GM18873 (cell line): ENCODE measurements around the gene TWIST2.

Experiments used
- ATAC-seq: cut with Tn5 transposase; IDR thresholded peaks from one replicate; pipeline ENCODE4 v1.9.1; 2021; ENCODE audit warnings: mild to moderate bottlenecking, moderate library complexity, moderate number of reproducible peaks; ENCODE audit not compliant: unreplicated experiment, low FRiP score

Gene TWIST2

DNA sequence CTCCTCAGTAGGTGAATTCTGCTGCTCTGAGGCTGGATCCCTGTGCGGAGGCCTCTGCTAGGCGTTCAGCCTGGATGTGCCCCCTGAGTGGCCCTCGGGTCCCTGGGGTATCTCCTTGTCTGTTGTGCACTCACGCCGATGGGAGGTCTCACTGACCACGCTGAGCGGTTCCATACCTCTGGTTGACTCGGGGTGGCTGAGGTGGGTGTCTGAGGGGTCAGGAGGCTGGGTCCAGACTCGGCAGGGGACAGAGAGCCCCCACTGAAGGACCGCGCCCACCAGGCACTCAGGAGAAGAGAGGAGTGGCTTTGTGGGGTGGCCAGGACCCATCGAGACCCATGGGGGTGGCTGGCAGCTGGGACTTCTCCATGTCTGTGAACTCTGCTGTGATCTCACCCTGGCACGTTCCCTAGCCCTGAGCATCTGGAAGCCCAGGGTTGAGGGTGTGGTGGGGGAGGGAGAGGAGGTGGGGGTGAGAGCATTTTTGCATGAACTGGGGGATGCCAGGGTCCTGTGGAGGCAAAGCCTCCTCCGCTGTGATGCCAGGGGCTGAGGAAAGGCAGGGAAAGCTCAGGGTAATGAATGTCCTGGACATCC is 53.7 kb downstream of the TWIST2 start:
- ATAC-seq: no peak

GRCh38 chr2:238902285-238902684 is 54.4 kb downstream of the TWIST2 start:
- ATAC-seq: no peak

DNA sequence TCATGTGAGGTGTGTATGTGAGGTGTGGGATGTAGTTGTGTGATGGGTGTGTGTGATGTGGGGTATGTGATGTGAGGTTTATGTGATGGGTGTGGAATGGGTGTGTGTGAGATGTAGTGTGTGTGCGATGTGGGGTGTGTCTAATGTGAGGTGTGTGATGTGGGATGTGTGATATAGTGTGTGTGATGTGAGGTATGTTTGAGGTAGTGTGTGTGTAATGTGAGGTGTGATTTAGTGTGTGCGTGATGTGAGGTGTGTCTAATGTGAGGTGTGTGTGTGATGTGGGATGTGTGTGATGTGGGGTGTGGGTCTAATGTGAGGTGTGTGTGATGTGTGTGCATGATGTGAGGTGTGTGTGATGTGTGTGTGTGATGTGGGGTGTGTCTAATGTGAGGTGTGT is 55.3 kb downstream of the TWIST2 start:
- no peak for ATAC-seq

- no peak for ATAC-seq
These were observed 56.3 kb downstream of the TWIST2 start for GRCh38 chr2:238904177-238904576.

GRCh38 chr2:238904716-238905115 is 56.8 kb downstream of the TWIST2 start:
- no peak for ATAC-seq

GRCh38 chr2:238905224-238905623 is 57.3 kb downstream of the TWIST2 start:
- ATAC-seq: no peak

GRCh38 chr2:238905644-238906043 is 57.8 kb downstream of the TWIST2 start:
- no peak for ATAC-seq

- ATAC-seq: no peak
These were observed 58.5 kb downstream of the TWIST2 start for GRCh38 chr2:238906254-238906935.

- ATAC-seq: no peak
These were observed 59.2 kb downstream of the TWIST2 start for GRCh38 chr2:238906936-238907716.

DNA sequence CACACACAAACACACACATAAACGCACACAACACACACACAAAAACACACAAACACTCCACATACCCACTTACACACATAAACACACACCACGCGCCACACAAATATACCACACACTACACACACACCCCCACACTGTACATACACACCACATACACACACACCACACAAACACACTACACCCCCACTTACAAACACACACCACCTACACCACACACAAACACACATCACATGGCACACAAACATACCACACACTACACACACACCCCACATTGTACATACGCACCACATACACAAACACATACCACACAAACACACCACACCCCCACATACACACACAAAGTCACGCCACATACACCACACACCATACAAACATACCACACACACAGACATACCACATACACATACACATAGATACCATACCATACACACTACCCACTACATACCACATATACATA is 59.9 kb downstream of the TWIST2 start:
- ATAC-seq: no peak

GRCh38 chr2:238908960-238909951 is 61.4 kb downstream of the TWIST2 start:
- no peak for ATAC-seq

DNA sequence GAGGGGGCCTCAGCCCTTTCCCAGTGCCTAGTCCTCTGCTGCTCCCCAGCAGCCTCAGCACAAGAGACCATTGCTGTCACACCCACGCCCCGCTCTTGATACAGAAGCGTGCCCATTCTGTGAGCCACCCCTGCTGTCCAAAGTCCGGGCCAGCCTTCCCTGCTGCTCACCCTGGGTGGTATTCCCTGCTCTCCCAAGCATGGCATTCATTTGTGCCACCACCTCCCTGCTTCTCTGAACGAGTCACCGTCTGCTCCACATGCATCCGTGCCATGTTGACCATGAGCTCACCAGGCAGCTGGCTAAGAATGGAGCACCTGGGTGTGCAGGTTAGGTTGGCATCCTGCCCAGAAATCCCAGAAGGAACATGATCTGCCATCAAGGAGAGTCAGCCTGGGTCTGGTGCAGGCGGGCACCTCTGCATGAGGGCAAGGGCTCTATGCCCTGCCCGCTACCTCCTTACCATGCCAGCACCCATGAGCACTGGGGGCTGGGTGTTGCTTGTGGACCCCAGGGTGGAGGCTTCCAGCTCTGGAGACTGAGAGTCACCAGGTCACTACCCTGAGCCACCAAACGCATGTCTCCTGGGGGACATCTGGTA is 63.0 kb downstream of the TWIST2 start:
- no peak for ATAC-seq

- ATAC-seq: no peak
These were observed 63.7 kb downstream of the TWIST2 start for GRCh38 chr2:238911376-238912227.

- no peak for ATAC-seq
These were observed 64.5 kb downstream of the TWIST2 start for GRCh38 chr2:238912228-238912915.

DNA sequence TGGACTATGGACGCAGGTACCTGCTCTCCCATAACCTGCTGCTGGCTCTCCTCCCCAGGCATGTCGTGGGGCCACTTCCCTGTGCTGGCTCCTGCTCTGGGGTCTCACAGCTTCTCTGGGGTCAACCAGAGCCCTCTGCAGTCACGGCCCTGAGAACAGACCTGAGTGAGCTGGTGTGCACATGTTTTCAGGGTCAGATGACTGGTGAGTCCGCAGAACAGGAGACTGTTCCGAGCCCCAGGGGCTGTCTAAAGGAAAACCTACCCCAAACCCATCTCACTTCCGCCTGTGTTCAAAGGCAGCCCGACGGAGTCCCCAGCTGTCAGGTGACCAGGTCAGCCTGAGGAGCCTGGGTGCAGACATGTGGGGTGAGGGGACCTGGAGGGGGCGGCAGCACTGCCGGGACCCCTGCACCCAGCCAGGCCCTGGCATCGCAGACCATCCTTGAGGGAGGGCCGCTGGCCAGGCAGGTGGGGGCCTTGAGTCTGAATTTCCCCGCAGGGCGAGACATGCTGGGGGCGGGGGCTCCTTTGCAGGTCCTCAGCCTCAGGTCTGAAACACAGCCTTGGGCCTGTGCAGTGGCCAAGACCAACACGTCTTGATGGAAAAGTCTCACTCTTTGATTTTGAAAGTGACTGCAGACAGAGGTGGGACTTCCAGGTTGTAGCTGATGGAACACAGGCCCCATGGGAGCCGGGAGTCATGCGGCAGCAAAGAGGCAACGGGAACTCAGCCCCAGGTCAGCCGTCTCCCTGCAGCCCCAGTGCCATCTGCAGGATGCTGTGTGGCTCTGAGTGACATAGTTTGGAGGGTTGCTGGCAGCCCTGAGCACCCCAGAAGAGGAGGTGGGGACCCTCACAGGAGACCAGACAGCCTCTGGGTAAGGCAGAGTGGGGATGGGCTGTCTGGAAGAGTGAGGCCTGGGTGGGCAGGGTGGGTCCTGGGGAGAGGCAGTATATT is 65.3 kb downstream of the TWIST2 start:
- no peak for ATAC-seq

- no peak for ATAC-seq
These were observed 66.2 kb downstream of the TWIST2 start for GRCh38 chr2:238913931-238914647.

DNA sequence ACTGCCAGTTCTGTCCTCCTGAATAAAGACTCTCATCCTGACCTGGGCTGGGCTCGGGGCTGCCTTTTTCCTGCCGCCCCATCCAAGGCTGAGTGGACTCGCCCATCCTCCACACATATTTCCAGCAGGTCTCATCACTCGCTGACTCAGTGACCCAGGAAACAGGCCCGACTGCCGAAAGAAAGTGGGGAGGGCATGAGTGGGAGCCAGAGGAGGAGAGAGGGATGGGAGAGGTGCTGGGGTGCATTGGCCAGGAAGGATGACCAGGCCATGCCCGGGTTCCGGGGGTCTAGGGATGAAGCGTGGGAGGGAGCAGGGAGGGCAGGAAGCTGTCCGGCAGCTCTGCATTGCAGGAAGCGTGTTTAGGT is 66.7 kb downstream of the TWIST2 start:
- ATAC-seq: no peak
